ENCODE data around the gene SLC25A4.

The SLC25A4 gene

GRCh38 chr4:185142912-185143600 lies at the start of gene SLC25A4:
SLC25A4 (plus strand) TSS chr4:185143266; CDS start chr4:185143373, 107 bp downstream.
- Histone ChIP-seq H3K4me3 (ENCODE audit: low read depth, low read length) (peak within 1 kb of the TSS; percentile 84), H3K36me3 (ENCODE audit: control insufficient read depth in 2 of 2, insufficient read depth in 1 of 2, low read length in 2 of 2) (peaks cover 0 to 31% of the 10 kb centered on the region in 2 experiments; a peak in 2 of 3 replicates), H3K4me1 (ENCODE audit: control insufficient read depth, insufficient read depth, low read length) (no peaks in the 10 kb centered on the region), H3K27ac (ENCODE audit: extremely low read depth, low read depth, low read length) (peak within 1 kb of the TSS; percentile 20; the same call in 1 of the 2 replicates), H3K9me3 (ENCODE audit: control insufficient read depth, insufficient read depth, low read depth, low read length) (no peaks in the 10 kb centered on the region)
- ChIA-PET CTCF (interaction anchor here (0.8 to 1.6 kb wide), 4 partner anchors 9 to 156 kb away, joined by 3 to 6 read pairs (median 5); no protein-coding TSS in a partner anchor), POLR2A (interaction anchor here (0.6 to 1.6 kb wide), 13 partner anchors 9 to 454 kb away, joined by 3 to 8 read pairs (median 3); partner anchors contain the start of genes ANKRD37, CENPU, LRP2BP and UFSP2)
- TF ChIP-seq ZNF501 (tag by site-specific recombination; IDR thresholded peaks at IDR 0.05) (0 out of 2 replicates have a peak, but pooled peaks have one; percentile 68), ZNF341 (tag by site-specific recombination; IDR thresholded peaks at IDR 0.05; ENCODE audit: low read depth) (peak; percentile 85), ZSCAN30 (tag by site-specific recombination; IDR thresholded peaks at IDR 0.05) (peak; percentile 57; the same call in 1 of the 2 replicates), ZNF449 (tag by site-specific recombination; IDR thresholded peaks at IDR 0.05) (0 out of 2 replicates have a peak, but pooled peaks have one; percentile 49), SP7 (tag by site-specific recombination; IDR thresholded peaks at IDR 0.05) (peak; percentile 29; the same call in 1 of the 2 replicates), ZNF561 (tag by site-specific recombination; IDR thresholded peaks at IDR 0.05; ENCODE audit: borderline replicate concordance) (peak; percentile 85; the same call in 1 of the 2 replicates), ZNF266 (tag by site-specific recombination; IDR thresholded peaks at IDR 0.05; ENCODE audit: low read depth) (no peak), KLF8 (tag by site-specific recombination; IDR thresholded peaks at IDR 0.05) (0 out of 2 replicates have a peak, but pooled peaks have one; percentile 14), ZXDB (tag by site-specific recombination; IDR thresholded peaks at IDR 0.05) (peak; percentile 75), ZBTB8A (tag by site-specific recombination; IDR thresholded peaks at IDR 0.05) (peak; percentile 93), WT1 (tag by site-specific recombination; IDR thresholded peaks at IDR 0.05) (no peak), ZNF558 (tag by site-specific recombination; IDR thresholded peaks at IDR 0.05) (no peak), SALL2 (tag by site-specific recombination; IDR thresholded peaks at IDR 0.05; ENCODE audit: borderline replicate concordance) (no peak), ZNF354C (tag by site-specific recombination; IDR thresholded peaks at IDR 0.05; ENCODE audit: borderline replicate concordance, low read depth) (no peak), ZBTB20 (tag by site-specific recombination; IDR thresholded peaks at IDR 0.05) (peak; percentile 50; the same call in 1 of the 2 replicates), ZNF544 (tag by site-specific recombination; IDR thresholded peaks at IDR 0.05) (no peak), ZSCAN23 (tag by site-specific recombination; IDR thresholded peaks at IDR 0.05) (no peak), SP3 (tag by site-specific recombination; IDR thresholded peaks at IDR 0.05) (peak; percentile 56), KLF10 (tag by site-specific recombination; IDR thresholded peaks at IDR 0.05) (peak; percentile 62; the same call in 1 of the 2 replicates), ZNF837 (tag by site-specific recombination; IDR thresholded peaks at IDR 0.05) (no peak), BCL11B (tag by site-specific recombination; IDR thresholded peaks at IDR 0.05; ENCODE audit: low read depth) (peak; percentile 27; the same call in 1 of the 2 replicates), ZNF701 (tag by site-specific recombination; IDR thresholded peaks at IDR 0.05) (no peak), GLIS1 (tag by site-specific recombination; IDR thresholded peaks at IDR 0.05) (peak; percentile 58), MYNN (tag by site-specific recombination; IDR thresholded peaks at IDR 0.05; ENCODE audit: borderline replicate concordance) (no peak), ZNF292 (tag by site-specific recombination; IDR thresholded peaks at IDR 0.05; ENCODE audit: borderline replicate concordance, low read depth) (no peak)
- TF ChIP-seq, protein P1, sequence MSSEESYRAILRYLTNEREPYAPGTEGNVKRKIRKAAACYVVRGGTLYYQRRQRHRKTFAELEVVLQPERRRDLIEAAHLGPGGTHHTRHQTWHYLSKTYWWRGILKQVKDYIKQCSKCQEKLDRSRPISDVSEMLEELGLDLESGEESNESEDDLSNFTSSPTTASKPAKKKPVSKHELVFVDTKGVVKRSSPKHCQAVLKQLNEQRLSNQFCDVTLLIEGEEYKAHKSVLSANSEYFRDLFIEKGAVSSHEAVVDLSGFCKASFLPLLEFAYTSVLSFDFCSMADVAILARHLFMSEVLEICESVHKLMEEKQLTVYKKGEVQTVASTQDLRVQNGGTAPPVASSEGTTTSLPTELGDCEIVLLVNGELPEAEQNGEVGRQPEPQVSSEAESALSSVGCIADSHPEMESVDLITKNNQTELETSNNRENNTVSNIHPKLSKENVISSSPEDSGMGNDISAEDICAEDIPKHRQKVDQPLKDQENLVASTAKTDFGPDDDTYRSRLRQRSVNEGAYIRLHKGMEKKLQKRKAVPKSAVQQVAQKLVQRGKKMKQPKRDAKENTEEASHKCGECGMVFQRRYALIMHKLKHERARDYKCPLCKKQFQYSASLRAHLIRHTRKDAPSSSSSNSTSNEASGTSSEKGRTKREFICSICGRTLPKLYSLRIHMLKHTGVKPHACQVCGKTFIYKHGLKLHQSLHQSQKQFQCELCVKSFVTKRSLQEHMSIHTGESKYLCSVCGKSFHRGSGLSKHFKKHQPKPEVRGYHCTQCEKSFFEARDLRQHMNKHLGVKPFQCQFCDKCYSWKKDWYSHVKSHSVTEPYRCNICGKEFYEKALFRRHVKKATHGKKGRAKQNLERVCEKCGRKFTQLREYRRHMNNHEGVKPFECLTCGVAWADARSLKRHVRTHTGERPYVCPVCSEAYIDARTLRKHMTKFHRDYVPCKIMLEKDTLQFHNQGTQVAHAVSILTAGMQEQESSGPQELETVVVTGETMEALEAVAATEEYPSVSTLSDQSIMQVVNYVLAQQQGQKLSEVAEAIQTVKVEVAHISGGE (tag by site-specific recombination; conservative IDR thresholded peaks at IDR 0.05; ENCODE audit: low read depth), result 0 out of 2 replicates have a peak, but pooled peaks have one; percentile 26
- TF ChIP-seq, protein P2, sequence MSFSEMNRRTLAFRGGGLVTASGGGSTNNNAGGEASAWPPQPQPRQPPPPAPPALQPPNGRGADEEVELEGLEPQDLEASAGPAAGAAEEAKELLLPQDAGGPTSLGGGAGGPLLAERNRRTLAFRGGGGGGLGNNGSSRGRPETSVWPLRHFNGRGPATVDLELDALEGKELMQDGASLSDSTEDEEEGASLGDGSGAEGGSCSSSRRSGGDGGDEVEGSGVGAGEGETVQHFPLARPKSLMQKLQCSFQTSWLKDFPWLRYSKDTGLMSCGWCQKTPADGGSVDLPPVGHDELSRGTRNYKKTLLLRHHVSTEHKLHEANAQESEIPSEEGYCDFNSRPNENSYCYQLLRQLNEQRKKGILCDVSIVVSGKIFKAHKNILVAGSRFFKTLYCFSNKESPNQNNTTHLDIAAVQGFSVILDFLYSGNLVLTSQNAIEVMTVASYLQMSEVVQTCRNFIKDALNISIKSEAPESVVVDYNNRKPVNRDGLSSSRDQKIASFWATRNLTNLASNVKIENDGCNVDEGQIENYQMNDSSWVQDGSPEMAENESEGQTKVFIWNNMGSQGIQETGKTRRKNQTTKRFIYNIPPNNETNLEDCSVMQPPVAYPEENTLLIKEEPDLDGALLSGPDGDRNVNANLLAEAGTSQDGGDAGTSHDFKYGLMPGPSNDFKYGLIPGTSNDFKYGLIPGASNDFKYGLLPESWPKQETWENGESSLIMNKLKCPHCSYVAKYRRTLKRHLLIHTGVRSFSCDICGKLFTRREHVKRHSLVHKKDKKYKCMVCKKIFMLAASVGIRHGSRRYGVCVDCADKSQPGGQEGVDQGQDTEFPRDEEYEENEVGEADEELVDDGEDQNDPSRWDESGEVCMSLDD (tag by site-specific recombination; IDR thresholded peaks at IDR 0.05), result peak; percentile 46; the same call in 1 of the 2 replicates
- TF ChIP-seq, protein P3, sequence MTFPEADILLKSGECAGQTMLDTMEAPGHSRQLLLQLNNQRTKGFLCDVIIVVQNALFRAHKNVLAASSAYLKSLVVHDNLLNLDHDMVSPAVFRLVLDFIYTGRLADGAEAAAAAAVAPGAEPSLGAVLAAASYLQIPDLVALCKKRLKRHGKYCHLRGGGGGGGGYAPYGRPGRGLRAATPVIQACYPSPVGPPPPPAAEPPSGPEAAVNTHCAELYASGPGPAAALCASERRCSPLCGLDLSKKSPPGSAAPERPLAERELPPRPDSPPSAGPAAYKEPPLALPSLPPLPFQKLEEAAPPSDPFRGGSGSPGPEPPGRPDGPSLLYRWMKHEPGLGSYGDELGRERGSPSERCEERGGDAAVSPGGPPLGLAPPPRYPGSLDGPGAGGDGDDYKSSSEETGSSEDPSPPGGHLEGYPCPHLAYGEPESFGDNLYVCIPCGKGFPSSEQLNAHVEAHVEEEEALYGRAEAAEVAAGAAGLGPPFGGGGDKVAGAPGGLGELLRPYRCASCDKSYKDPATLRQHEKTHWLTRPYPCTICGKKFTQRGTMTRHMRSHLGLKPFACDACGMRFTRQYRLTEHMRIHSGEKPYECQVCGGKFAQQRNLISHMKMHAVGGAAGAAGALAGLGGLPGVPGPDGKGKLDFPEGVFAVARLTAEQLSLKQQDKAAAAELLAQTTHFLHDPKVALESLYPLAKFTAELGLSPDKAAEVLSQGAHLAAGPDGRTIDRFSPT (tag by site-specific recombination; IDR thresholded peaks at IDR 0.05), result peak; percentile 96
